ENCODE data around the gene NEU1.

The NEU1 gene

DNA sequence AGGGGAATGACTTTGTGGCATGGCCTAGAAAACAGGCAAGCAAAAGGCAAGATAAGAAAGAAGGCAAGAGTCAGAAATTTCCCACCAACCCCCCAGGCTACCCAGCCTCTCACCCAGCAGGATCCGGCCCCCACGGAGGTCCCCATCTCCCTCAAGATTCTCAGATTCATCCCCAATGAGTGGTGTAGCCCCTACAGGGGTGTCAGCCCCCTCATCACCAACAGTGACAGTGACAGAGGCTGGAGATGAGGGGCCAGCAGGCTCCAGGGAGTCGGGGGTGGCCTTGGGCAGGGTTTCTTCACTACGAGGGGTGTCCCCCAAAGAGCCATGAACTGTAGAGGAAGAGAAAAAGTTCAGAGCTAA is 33.9 kb upstream of the NEU1 start:
- no peak for DNase-seq (ENCODE audit: low read depth, low spot score)

DNA sequence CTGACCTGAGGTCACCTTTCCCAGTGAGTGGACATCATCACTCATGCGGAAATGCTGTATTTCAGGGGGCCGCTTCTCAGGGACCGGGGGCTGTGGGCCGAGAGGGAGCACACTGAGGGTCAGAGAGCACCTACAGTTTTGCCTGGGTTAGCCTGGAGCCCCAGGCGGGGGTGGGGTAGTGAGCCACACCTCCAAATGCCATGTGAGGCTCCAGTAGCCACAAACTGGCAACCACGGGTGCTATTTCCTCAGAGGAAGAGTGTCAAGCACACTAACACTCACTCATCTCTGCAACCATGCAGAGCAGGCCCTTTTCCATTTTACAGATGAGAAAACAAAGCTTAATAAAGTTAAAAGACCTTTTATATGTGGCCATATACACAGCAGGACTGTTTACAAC is 30.2 kb upstream of the NEU1 start:
- no peak for DNase-seq (ENCODE audit: low read depth, low spot score)

GRCh38 chr6:31889331-31889972 is 26.8 kb upstream of the NEU1 start:
- no peak for DNase-seq (ENCODE audit: low read depth, low spot score)

DNA sequence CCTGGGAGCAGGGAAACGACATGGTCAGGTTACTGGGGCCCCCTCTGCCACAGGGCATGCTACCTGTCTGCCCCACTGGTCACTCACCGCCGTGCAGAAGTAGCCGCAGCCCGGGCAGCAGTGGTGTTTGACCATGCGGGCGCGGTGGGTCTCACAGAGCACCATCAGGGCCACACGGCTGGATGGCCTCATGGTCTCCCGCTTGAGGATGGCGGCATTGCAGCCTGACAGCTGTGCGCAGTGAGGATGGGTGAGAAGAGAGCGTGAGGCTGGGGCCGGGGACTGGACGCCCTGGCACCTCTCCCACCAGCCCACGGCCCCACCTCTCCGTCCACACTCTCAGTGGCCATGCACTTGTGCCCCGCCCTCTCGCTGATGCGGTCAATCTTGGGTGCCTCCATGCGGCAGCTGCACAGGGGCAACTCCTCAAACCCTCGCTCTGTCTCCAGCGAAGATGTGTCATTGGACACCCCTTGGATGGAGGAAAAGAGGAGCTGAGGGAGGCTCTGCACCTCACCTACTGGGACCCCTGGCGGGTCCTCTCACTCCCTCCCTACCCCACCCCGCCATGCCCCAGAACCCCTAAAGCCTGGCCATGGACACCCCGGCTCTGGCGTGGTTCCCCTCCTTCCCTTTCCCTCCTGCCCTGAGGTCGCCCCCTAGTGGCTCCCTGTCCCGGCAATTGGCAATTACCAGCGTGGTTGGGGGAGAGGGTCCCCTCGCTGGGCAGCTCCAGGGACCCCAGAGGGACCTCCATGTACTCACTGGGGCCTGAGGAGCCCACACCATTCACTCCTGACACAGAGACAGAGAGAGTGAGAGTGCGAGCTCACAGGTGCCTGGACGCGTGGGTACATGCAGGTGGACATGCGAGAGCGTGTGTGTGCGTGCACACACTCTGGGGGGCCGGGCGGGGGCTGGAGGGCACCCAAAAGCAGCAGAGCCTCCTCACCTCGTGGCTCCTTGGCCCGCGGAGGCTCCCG is 25.9 kb upstream of the NEU1 start:
- DNase-seq (ENCODE audit: low read depth, low spot score), result no peak

- no peak for DNase-seq (ENCODE audit: low read depth, low spot score)
These were observed 24.8 kb upstream of the NEU1 start for GRCh38 chr6:31887173-31888007.

- DNase-seq (ENCODE audit: low read depth, low spot score), result no peak
These were observed 23.9 kb upstream of the NEU1 start for GRCh38 chr6:31886541-31886991.

GRCh38 chr6:31884528-31885035 is 22.0 kb upstream of the NEU1 start:
- no peak for DNase-seq (ENCODE audit: low read depth, low spot score)

DNA sequence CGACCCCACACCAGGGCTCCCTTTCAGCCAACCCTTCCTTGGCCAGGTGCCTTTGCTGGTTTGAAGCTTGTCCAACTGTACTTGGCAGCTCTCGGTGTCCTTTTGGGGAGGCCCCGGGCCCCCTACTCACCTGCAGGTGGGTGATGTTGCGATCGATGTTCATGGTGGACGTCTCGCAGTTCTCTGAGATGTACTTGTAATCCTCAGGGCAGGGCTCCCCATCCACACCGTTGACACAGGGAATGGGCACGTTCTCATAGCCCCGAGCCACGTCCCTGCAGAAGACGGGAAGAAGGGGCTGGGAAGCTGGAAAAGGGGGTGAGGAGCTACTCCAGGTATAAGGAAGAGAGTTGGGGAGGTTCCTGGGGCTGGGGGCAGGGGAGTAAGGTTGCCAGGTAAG is 21.1 kb upstream of the NEU1 start:
- no peak for DNase-seq (ENCODE audit: low read depth, low spot score)

DNA sequence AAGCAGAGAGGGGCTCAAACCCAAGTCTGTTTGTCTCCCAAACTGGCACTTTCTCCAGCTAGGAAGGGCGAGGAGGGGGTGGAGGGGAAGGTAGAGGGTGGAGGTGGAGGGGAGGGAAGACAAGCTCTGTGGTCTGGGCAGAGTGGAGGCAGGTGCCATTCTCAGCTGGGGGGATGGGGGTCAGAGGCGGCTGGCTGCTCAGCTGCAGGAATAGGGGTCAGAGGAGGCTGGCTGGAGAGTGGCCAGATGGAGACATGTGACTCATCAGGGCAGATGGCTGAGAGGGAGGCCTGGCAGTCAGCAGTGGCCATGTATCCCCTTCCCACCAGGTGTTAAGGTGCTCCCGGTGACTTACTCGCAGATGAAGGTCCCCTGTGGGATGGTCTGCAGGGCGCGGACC is 19.7 kb upstream of the NEU1 start:
- no peak for DNase-seq (ENCODE audit: low read depth, low spot score)

- no peak for DNase-seq (ENCODE audit: low read depth, low spot score)
These were observed 18.7 kb upstream of the NEU1 start for GRCh38 chr6:31881136-31881859.

DNA sequence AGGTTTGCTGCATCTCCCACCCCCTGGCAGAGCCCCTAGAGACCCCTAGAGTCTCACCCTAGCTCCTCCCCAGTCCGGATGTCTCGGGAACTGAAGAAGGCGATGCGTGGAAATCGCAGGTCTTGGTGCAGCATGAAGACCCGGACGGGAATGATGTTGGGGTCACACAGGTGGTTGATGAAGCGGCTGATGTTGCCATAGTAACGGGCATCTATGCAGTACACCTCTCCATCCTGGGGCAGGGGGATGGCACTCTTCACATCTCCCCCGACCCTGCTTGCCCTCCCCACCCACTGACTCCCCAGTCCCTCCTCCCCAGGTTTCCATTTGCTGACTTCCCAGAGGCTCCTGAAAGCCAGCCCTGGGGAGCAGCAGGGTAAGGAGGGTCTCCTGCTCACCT is 18.0 kb upstream of the NEU1 start:
- DNase-seq (ENCODE audit: low read depth, low spot score), result no peak

GRCh38 chr6:31879901-31880300 is 17.3 kb upstream of the NEU1 start:
- DNase-seq (ENCODE audit: low read depth, low spot score), result no peak

DNA sequence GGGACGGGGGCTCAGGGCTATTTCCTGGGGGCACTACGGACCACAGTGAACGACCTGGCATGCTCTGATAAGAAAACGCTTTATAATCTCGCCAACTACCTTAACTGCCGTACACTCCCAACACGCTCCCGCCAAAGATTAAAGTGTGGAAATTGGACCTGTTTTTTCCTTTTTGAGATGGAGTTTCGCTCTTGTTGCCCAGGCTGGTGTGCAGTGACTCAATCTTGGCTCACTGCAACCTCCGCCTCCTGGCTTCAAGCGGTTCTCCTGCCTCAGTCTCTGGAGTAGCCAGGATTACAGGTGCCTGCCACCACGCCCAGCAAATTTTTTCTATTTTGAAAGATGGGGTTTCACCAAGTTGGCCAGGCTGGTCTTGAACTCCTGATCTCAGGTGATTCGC is 16.5 kb upstream of the NEU1 start:
- DNase-seq (ENCODE audit: low read depth, low spot score), result no peak

DNA sequence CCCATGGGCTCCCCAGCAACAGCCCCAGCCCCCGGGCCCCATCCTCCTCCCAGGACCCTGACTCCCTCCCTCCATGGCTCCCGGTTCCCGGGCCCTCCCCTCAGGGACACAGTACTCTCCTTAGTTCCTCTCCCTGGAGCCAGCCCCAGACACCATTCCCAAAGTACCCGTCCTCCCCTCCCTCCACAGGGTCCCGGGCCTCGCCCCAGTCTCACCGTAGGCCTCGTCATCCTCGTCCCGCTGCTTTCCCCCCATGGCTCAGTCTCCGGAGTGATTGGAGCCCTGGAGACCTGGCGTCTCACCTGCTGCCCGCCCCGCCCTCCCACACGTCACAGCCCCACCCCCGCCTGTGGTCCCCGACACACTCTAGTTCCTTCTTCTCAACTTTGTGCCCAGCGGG is 16.1 kb upstream of the NEU1 start, which contains the start of gene SLC44A4:
SLC44A4 (minus strand) TSS at position 272 of the 400 bp plus-strand sequence; CDS start at position 255, 17 bp downstream.
- no peak for DNase-seq (ENCODE audit: low read depth, low spot score)

GRCh38 chr6:31878222-31878621 is 15.6 kb upstream of the NEU1 start:
- no peak for DNase-seq (ENCODE audit: low read depth, low spot score)

GRCh38 chr6:31877651-31878161 is 15.1 kb upstream of the NEU1 start:
- no peak for DNase-seq (ENCODE audit: low read depth, low spot score)

DNA sequence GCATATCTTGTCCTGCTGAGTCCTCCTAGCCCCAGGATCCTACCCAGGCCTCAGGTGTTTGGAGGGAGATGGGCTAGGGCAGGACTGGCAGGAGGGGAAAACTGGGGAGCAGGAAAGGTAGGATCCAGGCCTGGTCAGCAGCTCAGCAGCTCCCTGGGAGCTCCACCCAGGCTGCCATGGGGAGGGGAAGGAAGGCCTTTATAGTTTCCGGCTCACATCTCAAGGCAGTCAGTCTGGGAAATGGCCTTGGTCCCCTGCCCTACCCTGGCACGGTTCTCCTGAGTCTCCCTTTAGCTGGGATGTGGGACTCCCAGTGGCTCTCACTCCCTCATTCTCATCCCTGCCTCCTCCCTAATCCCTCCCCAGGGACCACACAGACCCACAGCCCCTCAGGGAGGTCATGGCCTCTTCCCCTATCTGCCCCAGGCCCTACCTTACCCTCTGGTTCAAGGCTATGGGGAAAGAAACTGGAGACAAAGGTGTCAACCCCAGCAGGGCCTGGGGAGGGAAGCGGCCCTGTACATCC is 14.6 kb upstream of the NEU1 start:
- no peak for DNase-seq (ENCODE audit: low read depth, low spot score)

DNA sequence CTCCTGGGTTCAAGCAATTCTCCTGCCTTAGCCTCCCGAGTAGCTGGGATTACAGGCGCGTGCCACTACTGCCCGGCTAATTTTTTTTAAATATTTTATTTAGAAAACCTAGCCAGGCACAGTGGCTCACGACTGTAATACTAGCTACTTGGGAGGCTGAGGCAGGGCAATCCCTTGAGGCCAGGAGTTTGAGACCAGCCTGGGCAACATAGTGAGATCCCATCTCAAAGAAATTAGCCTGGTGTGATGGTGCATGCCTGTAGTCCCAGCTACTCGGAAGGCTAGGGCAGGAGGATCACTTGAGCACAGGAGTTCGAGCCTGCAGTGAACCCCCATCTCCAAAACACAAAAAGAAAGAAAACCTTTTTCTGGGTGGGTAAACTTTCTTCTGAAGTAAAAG is 13.7 kb upstream of the NEU1 start:
- DNase-seq (ENCODE audit: low read depth, low spot score), result no peak

GRCh38 chr6:31875877-31876276 is 13.3 kb upstream of the NEU1 start:
- no peak for DNase-seq (ENCODE audit: low read depth, low spot score)

DNA sequence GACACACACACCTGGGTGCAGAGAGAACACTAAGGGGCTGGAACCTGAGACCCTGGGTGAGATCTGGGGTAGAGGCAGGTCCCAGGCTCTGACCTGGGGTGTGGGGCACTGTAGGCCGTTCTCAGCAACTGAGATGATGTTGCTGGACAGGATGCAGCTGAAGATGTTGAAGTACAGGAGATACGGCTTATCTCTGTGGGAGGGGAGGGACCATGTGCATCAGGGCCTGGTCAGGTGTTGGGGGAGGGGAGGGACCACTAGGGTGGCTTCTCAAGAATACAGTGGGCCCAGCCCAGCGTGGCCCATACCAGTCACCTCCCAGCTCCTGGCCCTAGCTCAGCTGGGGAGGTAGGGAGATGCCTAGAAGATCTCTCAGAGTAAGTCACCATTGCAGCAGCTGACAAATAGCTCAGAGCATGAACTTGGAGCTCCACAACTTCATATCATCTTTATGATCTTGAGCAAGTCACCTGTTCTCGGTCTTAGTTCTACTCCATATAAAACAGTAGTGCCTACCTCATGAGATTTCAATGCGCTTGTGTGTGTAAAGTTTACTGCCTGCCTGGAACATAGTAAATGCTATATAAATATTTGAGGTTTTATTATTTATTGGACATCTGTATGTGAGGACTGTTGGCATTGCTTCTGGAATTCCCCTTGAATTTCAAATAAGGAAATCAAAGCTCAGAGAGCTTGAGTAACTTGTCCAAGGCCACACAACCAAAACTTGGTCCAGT is 12.4 kb upstream of the NEU1 start:
- DNase-seq (ENCODE audit: low read depth, low spot score), result no peak
